Activated T-cell treated with anti-CD3 and anti-CD28 coated beads, Interleukin-2, amount 50 U/mL, for 24 hours (primary cell): ENCODE results near the gene TRAP1.
A peak's percentile ranks its signal among the peaks of the same experiment; 100 is the strongest.

Source experiments
- DNase-seq: peaks from one replicate; pipeline ENCODE4 v3.0.0-alpha.2; 2020
- H3K27ac Mint-ChIP-seq: 2 replicates; pipeline ENCODE4 v1.8.0; 2020; ENCODE audit warnings: mild to moderate bottlenecking, mixed read lengths
- H3K27me3 Mint-ChIP-seq: 2 replicates; pipeline ENCODE4 v1.8.0; 2020; ENCODE audit warnings: mixed read lengths
- H3K36me3 Mint-ChIP-seq: 2 replicates; pipeline ENCODE4 v1.8.0; 2020; ENCODE audit warnings: low read depth, mixed read lengths
- H3K4me1 Mint-ChIP-seq: 2 replicates; pipeline ENCODE4 v1.8.0; 2020; ENCODE audit warnings: low read depth, mixed read lengths
- H3K4me3 Mint-ChIP-seq: 2 replicates; pipeline ENCODE4 v1.8.0; 2020; ENCODE audit warnings: mild to moderate bottlenecking, moderate library complexity, mixed read lengths
- H3K9me3 Mint-ChIP-seq: 2 replicates; pipeline ENCODE4 v1.8.0; 2020; ENCODE audit warnings: mixed read lengths

The TRAP1 gene

GRCh38 chr16:3650631-3651265 lies 66.6 kb downstream of the TRAP1 start:
- peak; percentile 25 for DNase-seq
- H3K27me3 Mint-ChIP-seq: no peaks in the 10 kb centered on the region
- H3K36me3 Mint-ChIP-seq: peaks cover 52% of the 10 kb centered on the region
- H3K4me3 Mint-ChIP-seq: no peak overlapping the region
- H3K27ac Mint-ChIP-seq: peak overlapping the region; percentile 50
- no peaks in the 10 kb centered on the region for H3K9me3 Mint-ChIP-seq
- no peaks in the 10 kb centered on the region for H3K4me1 Mint-ChIP-seq

DNA sequence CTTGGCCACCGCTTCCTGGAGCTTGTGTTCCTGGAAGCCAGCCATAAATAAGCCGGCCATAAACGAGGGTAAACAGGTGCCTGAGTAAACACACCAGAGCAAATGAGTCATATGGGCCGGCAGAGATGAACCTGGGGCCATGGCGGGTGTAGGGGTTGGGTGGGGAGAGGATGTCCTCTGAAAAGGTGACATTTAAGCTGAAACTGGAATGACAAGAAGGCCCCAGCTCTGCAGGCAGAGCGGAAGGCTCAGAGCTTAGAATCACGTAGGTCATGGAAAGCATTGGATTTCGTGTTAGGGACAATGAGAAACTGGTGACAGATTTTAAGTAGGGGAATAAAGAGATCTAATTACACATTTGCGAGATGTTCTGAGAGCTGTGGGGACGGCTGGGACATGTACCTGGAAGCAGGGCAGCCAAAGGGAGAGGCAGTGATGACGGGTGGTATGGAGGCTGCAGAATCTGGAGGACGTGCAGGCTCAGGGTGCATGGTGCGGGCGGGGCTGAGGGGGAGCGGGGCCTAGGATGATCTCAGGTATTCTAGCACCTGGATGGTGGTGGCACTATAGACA lies 70.9 kb downstream of the TRAP1 start:
- H3K27ac Mint-ChIP-seq: no peak overlapping the region
- H3K27me3 Mint-ChIP-seq: no peaks in the 10 kb centered on the region
- H3K4me1 Mint-ChIP-seq: no peaks in the 10 kb centered on the region
- no peak for DNase-seq
- peaks cover 26% of the 10 kb centered on the region for H3K36me3 Mint-ChIP-seq
- H3K9me3 Mint-ChIP-seq: no peaks in the 10 kb centered on the region
- H3K4me3 Mint-ChIP-seq: no peak overlapping the region

DNA sequence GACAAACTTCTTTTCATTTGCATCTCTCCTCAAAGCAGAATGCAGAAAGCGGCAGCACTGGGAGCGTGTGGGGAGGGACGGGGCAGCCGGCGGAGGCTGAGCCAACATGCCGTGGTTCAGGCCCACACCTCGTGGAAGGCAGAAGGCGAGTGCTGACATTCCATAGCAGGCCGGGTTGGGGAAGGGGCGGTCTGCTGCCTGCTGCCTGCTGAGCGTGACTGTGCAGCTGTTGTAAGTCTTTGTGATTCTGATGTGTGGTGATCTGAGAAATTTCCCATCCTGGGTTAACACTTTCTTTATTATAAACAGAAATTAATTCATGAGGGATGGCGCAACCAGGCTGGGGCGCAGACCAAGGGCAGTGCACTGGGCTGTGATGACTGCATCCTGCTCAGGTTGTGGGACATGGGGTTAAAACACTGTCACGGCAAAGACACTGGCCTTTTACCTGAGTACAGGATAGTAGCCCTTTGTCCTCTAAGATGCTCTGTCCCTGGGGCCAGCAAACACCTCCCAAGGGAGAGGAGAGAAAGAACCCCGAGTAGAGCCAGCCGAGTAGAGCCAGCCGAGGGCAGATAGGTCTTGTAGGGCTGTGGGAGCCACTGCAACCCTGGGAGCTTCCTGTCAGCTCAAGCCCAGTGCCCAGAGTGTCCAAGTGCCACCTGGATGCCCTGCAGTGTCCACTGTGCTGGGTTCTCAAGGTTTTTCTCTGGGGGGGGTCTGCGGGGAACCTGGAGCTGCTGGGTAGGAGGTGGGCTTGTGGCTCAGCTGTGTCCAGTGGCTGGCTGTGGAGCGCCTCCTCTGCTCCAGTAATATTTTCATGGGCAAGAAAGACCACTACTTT lies 71.6 kb downstream of the TRAP1 start:
- Mint-ChIP-seq H3K27me3 (no peaks in the 10 kb centered on the region), H3K9me3 (no peaks in the 10 kb centered on the region), H3K4me3 (no peak overlapping the region), H3K36me3 (peaks cover 21% of the 10 kb centered on the region), H3K27ac (no peak overlapping the region), H3K4me1 (no peaks in the 10 kb centered on the region)
- peak; percentile 24 for DNase-seq

- peaks cover 15% of the 10 kb centered on the region for H3K36me3 Mint-ChIP-seq
- H3K4me3 Mint-ChIP-seq: no peak overlapping the region
- no peak overlapping the region for H3K27ac Mint-ChIP-seq
- no peaks in the 10 kb centered on the region for H3K27me3 Mint-ChIP-seq
- no peaks in the 10 kb centered on the region for H3K9me3 Mint-ChIP-seq
- DNase-seq: peak; percentile 17
- no peaks in the 10 kb centered on the region for H3K4me1 Mint-ChIP-seq
Measured at GRCh38 chr16:3645108-3645503, 72.2 kb downstream of the TRAP1 start.

DNA sequence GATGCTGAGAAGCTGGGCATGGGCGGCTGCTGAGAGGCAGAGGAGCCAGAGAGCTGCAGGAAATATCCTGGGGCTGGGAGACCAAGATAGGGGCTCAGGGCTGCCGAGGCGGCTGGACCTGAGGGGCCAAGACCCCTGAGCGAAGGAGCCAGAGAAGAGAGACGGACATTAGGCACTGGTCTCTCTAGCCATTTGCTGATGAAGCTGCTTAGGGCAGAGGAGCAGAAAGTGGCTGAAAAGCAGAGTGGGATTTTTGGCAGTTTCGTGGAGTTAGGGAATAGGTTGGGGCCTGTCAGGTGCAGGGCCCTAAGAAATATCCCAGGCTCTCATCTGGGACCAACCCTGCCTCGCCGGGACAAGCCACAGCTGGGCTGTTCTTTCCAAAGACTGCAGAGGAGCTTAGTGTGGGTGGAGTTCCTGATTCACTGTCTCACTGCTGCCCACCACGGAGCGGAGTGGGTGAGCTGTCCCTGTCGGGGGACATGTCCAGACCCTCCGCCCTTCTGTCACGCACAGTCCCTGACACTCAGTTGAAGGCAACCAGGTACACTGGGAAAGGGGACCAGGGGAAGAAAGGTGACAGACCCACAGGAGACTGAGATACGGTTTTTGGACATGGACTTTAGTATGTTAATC lies 74.1 kb downstream of the TRAP1 start:
- Mint-ChIP-seq H3K27ac (no peak overlapping the region), H3K9me3 (no peaks in the 10 kb centered on the region), H3K27me3 (no peaks in the 10 kb centered on the region), H3K36me3 (peaks cover 14% of the 10 kb centered on the region), H3K4me1 (peaks cover 8% of the 10 kb centered on the region), H3K4me3 (no peak overlapping the region)
- peak; percentile 20 for DNase-seq

GRCh38 chr16:3642397-3643094 lies 74.8 kb downstream of the TRAP1 start:
- Mint-ChIP-seq H3K4me1 (peaks cover 14% of the 10 kb centered on the region), H3K4me3 (no peak overlapping the region), H3K9me3 (no peaks in the 10 kb centered on the region), H3K27ac (no peak overlapping the region), H3K27me3 (no peaks in the 10 kb centered on the region), H3K36me3 (peaks cover 14% of the 10 kb centered on the region)
- DNase-seq: peak; percentile 11

DNA sequence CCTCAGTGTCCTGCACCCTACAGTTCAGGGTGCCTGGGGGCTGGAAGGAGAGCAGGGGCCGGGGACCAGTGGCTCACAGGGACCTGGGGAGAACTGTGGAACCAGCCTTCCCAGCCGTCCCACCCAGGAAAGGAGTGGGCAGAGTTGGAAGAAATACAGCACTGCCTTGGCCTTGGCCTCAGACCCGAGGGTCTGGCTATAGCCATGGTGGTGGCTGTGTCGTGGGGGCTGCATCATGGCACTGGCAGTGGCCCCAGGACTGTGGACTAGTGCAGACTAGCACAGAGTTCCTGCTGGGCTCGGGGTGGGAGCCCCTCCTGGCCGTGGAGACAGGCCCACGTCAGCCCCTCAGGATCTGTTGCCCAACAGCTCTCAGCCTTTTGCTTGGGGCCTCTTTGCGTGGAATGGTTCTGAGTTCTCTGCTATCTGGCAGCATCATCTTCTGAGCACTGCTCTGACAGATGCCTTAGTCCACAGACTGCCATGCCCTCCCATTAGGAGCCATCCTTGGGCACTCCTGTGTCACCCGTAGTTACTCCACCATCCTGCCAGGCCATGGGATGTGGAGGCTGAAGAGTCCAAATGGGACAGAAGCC lies 75.4 kb downstream of the TRAP1 start:
- peaks cover 20% of the 10 kb centered on the region for H3K4me1 Mint-ChIP-seq
- no peak overlapping the region for H3K27ac Mint-ChIP-seq
- H3K27me3 Mint-ChIP-seq: no peaks in the 10 kb centered on the region
- peak; percentile 17 for DNase-seq
- no peaks in the 10 kb centered on the region for H3K9me3 Mint-ChIP-seq
- peaks cover 14% of the 10 kb centered on the region for H3K36me3 Mint-ChIP-seq
- no peak overlapping the region for H3K4me3 Mint-ChIP-seq

GRCh38 chr16:3640632-3641501 lies 76.5 kb downstream of the TRAP1 start:
- Mint-ChIP-seq H3K27ac (no peak overlapping the region), H3K36me3 (peaks cover 14% of the 10 kb centered on the region), H3K9me3 (no peaks in the 10 kb centered on the region), H3K4me1 (peaks cover 25% of the 10 kb centered on the region), H3K27me3 (no peaks in the 10 kb centered on the region), H3K4me3 (no peak overlapping the region)
- DNase-seq: no peak

GRCh38 chr16:3640207-3640606 lies 77.1 kb downstream of the TRAP1 start:
- H3K4me3 Mint-ChIP-seq: no peak overlapping the region
- H3K4me1 Mint-ChIP-seq: peaks cover 28% of the 10 kb centered on the region
- no peak for DNase-seq
- H3K36me3 Mint-ChIP-seq: peaks cover 10% of the 10 kb centered on the region
- no peaks in the 10 kb centered on the region for H3K9me3 Mint-ChIP-seq
- H3K27me3 Mint-ChIP-seq: no peaks in the 10 kb centered on the region
- H3K27ac Mint-ChIP-seq: no peak overlapping the region

DNA sequence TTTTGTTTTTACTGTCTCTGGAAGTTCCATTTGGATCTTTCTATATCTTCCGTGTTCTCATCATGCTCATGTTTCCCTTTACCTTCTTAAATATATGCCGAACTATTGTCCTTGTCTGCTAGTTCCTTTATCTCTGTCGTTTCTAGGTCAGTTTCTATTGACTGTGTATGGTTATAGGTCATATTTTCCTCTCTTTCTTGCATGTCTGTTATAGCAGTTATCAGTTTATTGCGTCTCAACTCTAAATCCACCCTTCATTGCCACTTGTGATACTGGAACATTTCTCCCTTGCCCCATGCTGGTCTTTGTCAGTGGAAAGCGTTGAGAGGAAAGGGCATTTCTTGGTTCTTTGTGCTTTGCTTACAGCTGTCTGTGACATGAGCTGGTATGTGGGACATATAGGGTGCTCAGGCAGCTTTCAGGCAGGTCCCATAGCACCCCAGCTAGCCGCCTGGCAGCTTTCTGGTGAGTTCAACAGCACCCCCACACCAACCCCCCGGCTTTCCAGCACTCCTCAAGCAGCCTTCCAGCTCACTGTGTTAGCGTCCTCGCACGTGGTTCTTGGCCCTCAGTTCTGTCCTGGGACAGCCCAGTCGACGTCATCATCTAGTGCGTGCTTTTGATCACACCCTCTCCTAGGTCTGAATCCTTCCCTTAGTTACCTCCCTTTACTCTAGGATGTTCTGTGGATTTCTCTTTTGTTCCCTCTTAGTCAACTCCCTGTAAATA lies 78.2 kb downstream of the TRAP1 start:
- H3K27ac Mint-ChIP-seq: no peak overlapping the region
- DNase-seq: peak; percentile 25

DNA sequence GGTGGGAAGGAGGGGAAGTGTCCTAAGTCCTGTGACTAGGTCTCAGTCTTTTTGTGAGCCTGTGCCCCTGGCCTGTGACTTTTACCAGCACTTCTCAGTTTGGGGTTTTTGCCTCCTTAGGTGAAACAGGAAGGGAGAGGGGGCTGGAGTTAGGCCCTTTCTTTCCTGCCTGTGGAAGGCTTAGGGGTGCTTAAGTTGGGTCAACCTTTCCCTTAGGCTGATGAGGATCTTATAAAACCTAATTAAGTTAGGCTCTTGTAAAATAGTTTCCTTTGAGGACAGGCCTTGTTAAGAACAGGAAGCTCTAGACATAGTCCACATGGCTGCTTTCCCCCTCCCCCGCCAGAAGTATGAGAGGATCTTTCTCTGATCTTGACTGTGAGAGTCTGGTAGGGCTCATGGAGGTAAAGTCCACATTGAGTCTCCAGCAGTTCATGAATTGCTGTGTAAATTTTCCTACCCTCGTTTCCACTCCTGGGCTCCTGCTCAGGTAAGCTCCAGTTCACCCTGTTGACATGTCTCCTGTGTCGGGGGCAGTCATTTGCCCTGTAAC lies 79.9 kb downstream of the TRAP1 start:
- no peak overlapping the region for H3K4me3 Mint-ChIP-seq
- H3K4me1 Mint-ChIP-seq: peaks cover 28% of the 10 kb centered on the region
- DNase-seq: peak; percentile 51
- peak overlapping the region; percentile 90 for H3K27ac Mint-ChIP-seq
- H3K36me3 Mint-ChIP-seq: peaks cover 4% of the 10 kb centered on the region
- H3K27me3 Mint-ChIP-seq: no peaks in the 10 kb centered on the region
- H3K9me3 Mint-ChIP-seq: no peaks in the 10 kb centered on the region

More for the DNA sequence above, 78.2 kb downstream of the TRAP1 start:
- Mint-ChIP-seq H3K4me3 (no peak overlapping the region), H3K36me3 (peaks cover 10% of the 10 kb centered on the region), H3K27me3 (no peaks in the 10 kb centered on the region), H3K9me3 (no peaks in the 10 kb centered on the region), H3K4me1 (peaks cover 28% of the 10 kb centered on the region)

GRCh38 chr16:3625911-3626732 lies 91.2 kb downstream of the TRAP1 start:
- Mint-ChIP-seq H3K27me3 (no peaks in the 10 kb centered on the region), H3K9me3 (no peaks in the 10 kb centered on the region), H3K36me3 (peaks cover 1% of the 10 kb centered on the region), H3K4me3 (peak overlapping the region; percentile 13), H3K27ac (peak overlapping the region; percentile 75), H3K4me1 (peaks cover 36% of the 10 kb centered on the region)
- DNase-seq: no peak
